H54 (cell line): Measurements from ENCODE around the gene CDH26.

Experiments
- DNase-seq: peaks from one replicate; pipeline ENCODE4 v3.0.0; 2011; ENCODE audit warnings: low spot score, mixed read lengths; ENCODE audit not compliant: insufficient read length
- FAIRE-seq: peaks from 3 replicates; lab custom pipeline; 2011; peaks lifted over from hg19 to GRCh38; lab: Jason Lieb, UNC
- POLR2A ChIP-seq: IDR thresholded peaks from 2 replicates; pipeline ENCODE4 v1.6.1; 2011; ENCODE audit warnings: low read depth, mild to moderate bottlenecking, low read length

Gene CDH26

DNA sequence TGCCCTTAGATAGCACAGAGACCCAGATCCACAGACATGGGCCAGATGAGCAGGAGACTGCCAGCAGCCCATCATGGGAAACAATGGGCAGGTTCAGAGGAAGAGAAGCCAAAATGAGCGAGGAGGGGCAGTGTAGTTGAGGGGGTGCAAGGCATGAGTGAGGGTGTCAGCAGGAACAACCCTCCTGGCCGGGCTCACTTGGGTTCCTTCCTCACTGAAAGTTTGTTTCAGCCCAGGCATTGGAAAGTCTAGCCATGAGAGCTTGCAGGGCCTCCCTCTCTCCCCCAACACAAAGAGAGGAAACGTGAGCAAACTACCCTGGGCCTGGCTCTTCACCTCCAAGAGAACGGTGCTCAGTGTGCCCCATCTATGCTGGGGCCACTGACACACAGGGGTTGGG lies 48.0 kb downstream of the CDH26 start:
- FAIRE-seq (no peak), DNase-seq (no peak)
- TF ChIP-seq POLR2A, result no peak

DNA sequence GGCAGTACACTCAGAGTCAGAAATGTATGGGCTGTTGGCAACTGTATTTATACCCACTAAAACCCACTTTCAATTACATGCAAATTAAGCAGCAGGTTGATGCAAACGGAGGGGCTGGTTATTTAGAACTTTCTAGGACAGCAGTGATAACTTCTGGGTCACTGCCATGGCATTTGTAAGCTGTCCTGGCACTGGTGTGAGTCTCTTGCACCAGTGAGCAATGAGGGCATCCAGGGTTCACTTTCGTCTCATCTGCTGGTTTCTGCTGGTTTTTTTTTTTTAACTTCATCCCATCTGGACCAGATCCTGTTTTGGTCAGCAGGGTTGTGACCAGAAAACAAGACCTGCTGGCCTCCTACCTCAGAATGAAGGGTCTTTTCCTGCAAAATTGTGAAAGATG lies 49.2 kb downstream of the CDH26 start:
- TF ChIP-seq POLR2A, result no peak
- DNase-seq, result no peak
- FAIRE-seq, result no peak

DNA sequence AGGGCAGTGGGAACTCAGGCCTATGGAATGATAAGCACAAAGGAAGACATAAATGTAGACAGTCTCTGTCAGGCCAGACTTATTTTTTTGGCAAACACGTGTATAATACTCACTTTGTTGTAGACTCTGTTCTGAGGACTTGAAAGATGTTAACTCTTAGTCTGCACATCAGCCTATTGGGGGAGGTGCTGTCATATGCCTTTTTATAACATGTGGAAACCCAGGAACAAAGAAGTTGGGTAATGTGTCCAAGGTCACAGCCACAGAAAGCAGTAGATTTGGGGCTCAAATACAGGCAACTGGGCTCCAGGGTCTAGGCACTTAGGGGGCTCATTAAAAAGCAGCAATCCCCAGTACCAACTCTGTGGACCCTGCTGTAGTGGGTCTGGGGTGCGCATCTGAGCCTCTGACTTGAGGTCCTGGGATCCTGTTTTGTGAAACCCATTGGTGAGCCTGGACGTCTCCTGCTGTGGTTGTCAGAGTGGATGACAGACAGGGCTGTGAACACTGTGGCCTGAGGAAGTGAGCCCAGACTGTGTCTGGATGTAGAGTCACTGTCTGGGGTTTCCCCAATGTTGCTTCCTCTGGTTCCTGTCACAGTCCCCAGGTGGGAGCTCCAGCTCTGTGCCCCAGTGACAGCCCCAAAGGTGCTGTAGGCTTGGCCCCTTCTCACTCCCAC lies 50.0 kb downstream of the CDH26 start:
- FAIRE-seq (no peak), DNase-seq (no peak)
- TF ChIP-seq POLR2A, result no peak

DNA sequence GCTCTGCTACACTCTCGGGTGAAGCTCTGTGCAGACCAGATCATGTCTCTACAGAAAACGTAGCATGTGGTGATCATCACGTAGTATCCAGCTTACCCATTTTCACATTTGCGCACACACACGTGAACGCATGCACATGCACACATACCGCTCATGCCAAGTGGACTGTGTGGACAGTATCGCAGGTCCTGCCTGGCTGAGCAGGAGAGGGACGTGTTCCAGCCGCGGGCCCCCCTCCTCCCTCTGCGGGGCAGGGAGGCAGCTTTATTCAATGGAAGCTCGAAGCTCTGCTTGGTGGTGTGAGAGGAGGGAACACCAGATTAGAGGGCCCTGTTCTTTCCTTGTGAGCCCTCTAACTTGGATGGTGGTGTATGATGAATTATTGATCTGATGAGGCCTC lies 51.1 kb downstream of the CDH26 start:
- TF ChIP-seq POLR2A, result no peak
- FAIRE-seq (no peak), DNase-seq (no peak)

DNA sequence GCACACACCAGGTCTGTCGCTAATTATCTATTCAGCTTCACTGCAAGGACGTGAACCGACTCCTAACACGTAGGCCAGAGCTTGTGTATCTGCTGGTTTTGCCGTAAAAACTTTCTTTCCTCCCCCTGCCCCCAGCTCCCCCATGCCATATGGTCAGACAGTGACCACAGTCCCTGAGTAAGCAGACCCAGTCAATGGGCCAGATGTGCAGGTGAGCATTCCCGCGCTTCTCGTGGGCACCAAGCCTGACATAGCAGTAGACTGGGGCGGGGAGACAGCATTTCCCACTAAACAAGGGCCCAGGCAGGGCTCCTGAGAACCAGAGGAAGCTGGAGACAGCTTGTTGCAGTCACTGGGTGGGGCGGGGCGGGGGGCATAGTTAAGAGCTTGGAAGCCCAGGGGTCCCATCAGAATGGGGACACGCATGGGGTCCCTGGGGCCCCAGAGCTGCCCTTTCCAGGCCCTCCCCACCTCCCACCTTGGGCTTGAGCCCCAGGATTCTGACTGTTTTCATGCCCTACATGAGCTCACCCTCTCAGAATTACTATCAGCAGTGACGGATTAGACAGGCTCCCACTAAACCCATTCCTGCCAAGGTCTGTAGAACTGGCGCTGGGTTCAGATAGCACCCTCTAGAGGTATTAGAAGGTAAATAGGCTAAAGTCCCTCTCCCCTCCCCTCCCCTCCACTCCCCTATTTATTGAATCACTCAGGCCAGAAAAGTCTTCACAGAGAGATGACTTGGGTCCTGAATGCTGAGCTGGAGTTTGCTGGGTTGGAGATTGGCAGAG lies 51.8 kb downstream of the CDH26 start:
- TF ChIP-seq POLR2A, result no peak
- FAIRE-seq (no peak), DNase-seq (no peak)

DNA sequence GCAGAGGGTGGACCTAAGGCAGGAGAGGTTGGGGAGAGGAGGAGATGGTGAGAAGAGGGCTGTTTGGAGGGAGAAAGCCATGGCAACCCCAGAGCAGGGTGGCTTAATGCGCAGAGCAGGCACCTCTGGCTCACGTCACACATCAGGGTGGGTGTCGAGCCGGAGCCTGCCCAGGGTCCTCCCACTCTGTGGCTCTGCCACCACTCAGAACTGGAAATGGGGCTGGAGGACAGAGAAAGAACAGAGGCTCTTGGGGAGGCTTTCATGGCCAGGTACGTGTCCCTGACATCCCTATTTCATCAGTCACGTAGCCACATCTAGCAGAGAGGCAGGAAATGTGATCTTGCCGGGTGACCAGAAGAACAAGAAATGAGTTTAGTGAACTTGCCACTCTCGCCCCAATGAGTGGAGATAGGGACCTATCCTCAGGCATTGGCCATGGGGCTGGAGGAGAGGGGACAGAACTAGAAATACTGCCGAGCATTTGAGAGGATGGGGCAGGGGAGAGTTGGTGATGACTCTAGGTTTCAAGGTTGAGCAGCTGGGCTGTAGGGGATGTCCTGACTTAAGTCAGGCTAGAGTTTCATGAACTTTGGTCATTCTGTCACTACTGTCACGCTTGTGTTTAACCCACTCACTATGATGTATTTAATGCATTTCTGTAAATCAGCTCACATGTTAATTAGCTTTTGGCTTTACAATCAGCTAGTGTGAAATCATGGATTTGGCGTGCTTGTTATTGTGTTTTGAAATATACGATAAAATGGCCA lies 52.7 kb downstream of the CDH26 start:
- DNase-seq, result no peak
- TF ChIP-seq POLR2A, result no peak
- FAIRE-seq, result no peak

DNA sequence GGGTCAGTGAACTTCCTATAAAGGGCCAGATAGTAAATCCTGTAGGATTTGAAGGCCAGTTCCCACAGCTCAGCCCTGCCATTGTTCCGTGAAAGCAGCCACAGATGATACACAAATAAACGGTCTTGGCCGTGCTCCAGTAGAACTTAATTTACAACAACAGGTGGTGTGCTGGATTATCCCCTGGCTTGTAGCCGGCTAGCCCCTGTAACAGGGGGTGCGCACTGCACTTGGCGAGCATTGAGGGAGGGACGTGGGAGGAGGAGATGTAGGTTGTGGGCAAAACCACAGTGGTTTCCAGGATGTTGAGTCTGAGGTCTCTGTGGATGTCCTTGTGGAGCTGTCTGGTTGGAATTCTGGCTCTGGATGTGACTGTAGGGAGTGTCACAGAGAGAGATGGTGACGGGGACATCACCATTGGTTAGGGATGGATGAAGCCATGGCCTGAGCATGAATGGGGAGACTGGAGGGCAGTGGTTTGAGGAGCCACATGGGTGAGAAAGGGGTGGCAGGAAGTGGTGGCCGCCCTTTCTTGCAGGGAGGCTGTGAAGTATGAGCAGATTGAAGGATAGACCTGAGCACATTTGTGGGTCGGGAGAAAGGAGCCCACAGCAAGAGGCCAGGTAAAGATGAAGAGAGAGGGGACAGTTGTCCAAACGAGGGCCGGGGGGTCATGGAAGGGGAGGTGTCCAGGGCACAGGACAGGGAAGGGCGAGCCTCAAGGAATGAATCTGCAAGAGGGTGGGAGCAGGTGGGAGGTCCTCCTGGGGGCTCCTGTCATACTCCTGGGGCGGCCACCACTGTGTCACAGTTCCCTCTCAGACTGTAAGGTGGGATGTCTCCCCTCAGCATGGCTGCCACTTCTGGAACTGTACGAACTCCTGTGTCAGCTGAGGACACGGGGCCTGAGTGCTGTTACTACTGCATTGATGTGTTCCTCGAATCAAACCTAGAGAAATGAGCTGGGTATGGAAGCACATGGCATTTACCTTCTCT lies 53.6 kb downstream of the CDH26 start:
- FAIRE-seq (no peak), DNase-seq (no peak)
- no peak for TF ChIP-seq POLR2A

DNA sequence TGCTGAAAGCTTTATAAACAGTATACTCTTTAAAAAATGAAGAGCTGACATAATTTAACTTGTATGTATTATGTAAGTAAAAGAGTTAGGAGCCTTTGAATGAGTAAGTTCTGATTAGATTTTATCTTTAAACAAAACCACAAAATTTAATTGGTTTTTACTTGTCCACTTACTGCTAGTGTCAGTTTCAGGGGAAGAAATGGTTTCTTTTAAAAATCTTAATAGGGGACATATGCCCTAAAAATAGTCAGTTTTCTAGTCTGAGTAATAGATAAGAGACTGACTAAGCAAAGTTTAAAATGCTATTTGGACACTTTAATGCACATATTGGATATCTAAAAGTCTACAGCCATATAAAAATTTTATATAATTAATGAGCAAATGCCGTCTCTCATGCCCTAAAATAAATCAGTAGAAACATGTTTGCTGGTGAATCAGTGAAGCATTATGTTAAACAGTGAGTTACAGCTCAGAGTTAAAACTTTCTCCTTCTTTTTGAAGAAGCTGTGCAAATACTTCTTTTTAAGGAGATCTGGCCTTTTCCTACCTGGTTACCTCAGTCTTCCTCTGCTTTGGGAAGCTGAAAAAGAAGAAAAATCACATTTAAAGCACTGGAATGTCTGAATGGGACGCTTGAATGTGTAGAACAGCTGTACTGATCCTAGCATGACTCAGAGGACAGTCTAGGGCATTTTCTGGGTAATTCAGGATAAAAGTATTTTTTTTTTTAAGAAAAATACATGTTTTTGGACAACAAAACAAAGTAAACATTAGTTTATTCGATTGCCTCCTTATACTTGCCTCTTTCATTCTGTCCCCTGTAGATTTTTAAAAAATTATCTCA lies 55.3 kb downstream of the CDH26 start:
- TF ChIP-seq POLR2A, result no peak
- FAIRE-seq (no peak), DNase-seq (no peak)

DNA sequence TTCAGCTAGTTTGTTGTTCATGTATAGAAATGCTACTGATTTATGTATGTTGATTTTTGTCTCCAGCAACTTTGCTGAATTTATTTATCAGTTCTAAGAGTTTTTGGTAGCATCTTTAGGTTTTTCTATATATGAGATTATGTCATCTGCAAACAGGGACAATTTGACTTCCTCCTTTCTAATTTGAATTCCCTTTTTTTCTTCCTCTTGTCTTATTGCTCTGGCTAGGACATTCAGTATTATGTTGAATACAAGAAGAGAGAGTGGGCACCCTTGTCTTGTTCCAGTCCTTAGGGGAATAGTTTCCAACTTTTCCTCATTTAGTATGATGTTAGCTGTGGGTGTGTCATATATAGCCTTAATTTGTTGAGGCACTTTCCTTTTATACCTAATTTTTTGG lies 58.2 kb downstream of the CDH26 start:
- no peak for TF ChIP-seq POLR2A
- DNase-seq, result no peak
- no peak for FAIRE-seq

DNA sequence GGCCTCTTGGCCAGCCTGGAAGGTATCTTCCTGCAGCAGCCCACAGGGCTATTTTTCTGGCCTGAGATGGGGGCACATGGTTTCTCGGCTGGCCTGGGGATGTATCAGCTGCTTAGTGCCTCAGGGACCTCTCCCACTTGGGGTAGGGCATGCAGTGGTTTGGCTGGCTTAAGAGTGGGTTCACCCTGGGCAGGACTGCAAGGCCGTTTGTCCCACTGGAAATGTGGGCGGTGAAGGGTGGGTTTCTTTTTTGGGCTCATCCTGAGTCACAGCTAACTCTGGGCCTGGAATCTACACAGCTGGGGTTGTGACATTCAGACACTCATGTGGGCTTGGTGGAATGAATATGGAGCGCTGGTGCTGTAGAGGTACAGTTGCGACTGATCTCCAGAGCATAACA lies 62.0 kb downstream of the CDH26 start:
- DNase-seq (no peak), FAIRE-seq (no peak)
- TF ChIP-seq POLR2A, result no peak

DNA sequence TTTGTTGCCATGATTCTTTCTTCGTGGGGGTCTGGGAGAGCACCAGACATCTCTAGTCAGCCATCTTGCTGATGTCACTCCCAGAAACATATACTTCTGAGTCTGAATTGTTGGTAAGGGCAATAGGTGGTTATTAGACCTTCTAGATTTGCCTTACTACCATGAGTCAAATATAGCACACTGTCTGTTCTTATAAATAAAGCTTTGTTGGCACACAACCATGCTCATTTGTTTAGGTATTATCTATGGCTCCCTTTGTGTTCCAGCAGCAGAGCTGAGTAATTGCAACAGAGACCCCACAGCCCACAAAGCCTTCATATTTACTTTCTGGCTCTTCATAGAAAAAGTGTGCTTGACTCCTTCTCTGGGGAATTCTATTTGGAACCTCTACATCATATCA lies 62.9 kb downstream of the CDH26 start:
- DNase-seq (no peak), FAIRE-seq (no peak)
- no peak for TF ChIP-seq POLR2A

DNA sequence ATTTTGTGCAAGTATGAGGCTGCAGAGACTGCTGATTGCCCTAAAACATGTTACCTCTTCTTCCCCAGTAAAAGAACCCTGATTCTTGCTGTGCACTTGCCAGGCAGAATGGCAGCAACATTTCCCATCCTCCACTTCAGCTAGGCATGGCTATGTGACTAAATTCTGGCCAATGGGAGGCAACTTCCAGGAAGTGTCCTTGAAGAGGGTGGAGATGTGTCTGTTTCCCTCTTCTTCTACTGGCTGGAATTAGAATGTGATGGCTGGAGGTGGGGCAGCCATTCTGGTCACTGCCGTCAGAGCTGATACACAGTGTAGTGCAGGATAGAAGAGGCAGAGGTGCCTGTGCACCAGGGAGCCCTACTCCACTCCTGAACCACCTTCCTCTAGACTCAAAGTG lies 64.6 kb downstream of the CDH26 start:
- DNase-seq (no peak), FAIRE-seq (no peak)
- no peak for TF ChIP-seq POLR2A
